DOHH2 (cell line): Measurements from ENCODE around the gene KIF18B.

Experiments
- CTCF ChIP-seq: fragments of 200-600 bp; sonication (generic); IDR thresholded peaks from one replicate; pipeline ENCODE4 v1.5.1; 2014; ENCODE audit warnings: antibody characterized with exemption, mild to moderate bottlenecking, low read depth, low read length; ENCODE audit not compliant: poor library complexity, severe bottlenecking
- EZH2phosphoT487 ChIP-seq: fragments of 200-600 bp; sonication (generic); IDR thresholded peaks from 2 replicates; pipeline ENCODE4 v1.6.1; 2017; ENCODE audit warnings: borderline replicate concordance, mild to moderate bottlenecking, antibody characterized with exemption, low read length, moderate library complexity, mixed read lengths

- TF ChIP-seq CTCF (no peak), EZH2phosphoT487 (no peak)
Measured at GRCh38 chr17:44955674-44956425, 8.3 kb upstream of the KIF18B start.
